ENCODE data around the gene DCLK2.

DCLK2 gene

DNA sequence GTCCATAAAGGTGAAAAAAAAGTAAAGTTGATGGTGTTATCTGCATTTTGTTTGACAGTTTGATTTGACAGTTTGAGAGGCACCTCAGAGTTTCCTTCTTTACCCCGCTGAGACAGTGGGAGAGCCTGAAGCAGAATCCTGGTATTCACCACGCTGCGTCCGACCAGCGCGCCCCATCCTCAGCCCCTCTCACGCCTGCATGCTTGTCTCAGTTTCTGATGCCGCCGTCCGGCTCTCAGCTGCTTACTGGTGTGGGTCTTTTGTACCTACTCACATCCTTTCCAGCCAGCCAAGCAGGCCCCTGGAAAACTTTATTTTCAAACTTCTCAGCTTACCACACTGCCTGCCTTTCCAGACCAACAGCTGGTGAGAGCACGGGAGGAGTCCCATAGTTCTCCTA is 175.2 kb downstream of the DCLK2 start:
- Histone ChIP-seq H3K4me3 (ENCODE audit: low read depth, low read length) (no peak overlapping the region), H3K27me3 (replicated peaks) (no peaks in the 10 kb centered on the region), H3K27ac (no peak overlapping the region), H3K36me3 (replicated peaks) (no peaks in the 10 kb centered on the region)
- in situ Hi-C loops (cut with HindIII; ENCODE audit: low pct_ligation_motif_present, low sequenced_read_pairs), result no loop called here
- DNase-seq, result no peak
- TF ChIP-seq, protein P1, sequence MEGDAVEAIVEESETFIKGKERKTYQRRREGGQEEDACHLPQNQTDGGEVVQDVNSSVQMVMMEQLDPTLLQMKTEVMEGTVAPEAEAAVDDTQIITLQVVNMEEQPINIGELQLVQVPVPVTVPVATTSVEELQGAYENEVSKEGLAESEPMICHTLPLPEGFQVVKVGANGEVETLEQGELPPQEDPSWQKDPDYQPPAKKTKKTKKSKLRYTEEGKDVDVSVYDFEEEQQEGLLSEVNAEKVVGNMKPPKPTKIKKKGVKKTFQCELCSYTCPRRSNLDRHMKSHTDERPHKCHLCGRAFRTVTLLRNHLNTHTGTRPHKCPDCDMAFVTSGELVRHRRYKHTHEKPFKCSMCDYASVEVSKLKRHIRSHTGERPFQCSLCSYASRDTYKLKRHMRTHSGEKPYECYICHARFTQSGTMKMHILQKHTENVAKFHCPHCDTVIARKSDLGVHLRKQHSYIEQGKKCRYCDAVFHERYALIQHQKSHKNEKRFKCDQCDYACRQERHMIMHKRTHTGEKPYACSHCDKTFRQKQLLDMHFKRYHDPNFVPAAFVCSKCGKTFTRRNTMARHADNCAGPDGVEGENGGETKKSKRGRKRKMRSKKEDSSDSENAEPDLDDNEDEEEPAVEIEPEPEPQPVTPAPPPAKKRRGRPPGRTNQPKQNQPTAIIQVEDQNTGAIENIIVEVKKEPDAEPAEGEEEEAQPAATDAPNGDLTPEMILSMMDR (IDR thresholded peaks at IDR 0.05; ENCODE audit: low read depth, low read length, missing control alignments), result no peak

DNA sequence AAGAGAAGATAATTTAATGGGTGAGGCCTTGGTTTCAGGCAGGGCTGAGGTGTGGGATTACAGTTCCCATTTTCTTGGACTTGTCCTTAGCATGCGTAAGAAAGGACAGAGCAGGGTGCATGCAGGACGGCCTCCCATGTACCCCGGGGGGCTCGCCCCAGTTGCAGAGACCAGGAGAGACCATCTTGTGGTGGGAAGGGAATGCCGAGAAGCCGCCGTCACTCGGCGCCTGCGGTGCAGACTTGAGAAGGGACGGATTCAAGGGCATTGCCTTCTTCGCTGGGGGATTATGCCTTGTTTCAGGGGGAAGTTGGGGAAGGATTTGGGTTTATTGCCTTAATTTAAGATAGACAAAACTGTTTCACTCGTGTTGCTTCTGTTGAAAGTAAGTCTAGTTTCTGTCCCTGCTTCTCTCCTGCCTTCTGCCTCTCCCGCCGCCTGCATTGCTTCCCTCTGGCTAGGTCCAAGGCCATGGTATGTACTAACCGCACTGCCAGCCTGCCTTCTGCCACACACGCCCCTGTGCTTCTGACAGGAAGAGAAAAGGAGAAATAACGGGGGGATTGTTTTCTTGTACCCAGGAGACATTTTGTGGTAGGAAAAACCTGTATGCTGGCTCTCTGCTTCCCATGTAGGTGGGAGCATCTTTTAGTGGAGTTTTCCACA is 175.9 kb downstream of the DCLK2 start:
- TF ChIP-seq, protein P1 (IDR thresholded peaks at IDR 0.05; ENCODE audit: low read depth, low read length, missing control alignments), result no peak
- Histone ChIP-seq H3K27ac (no peak overlapping the region), H3K36me3 (replicated peaks) (no peaks in the 10 kb centered on the region), H3K27me3 (replicated peaks) (no peaks in the 10 kb centered on the region), H3K4me3 (ENCODE audit: low read depth, low read length) (no peak overlapping the region)
- DNase-seq, result no peak
- in situ Hi-C loops (cut with HindIII; ENCODE audit: low pct_ligation_motif_present, low sequenced_read_pairs), result no loop called here

DNA sequence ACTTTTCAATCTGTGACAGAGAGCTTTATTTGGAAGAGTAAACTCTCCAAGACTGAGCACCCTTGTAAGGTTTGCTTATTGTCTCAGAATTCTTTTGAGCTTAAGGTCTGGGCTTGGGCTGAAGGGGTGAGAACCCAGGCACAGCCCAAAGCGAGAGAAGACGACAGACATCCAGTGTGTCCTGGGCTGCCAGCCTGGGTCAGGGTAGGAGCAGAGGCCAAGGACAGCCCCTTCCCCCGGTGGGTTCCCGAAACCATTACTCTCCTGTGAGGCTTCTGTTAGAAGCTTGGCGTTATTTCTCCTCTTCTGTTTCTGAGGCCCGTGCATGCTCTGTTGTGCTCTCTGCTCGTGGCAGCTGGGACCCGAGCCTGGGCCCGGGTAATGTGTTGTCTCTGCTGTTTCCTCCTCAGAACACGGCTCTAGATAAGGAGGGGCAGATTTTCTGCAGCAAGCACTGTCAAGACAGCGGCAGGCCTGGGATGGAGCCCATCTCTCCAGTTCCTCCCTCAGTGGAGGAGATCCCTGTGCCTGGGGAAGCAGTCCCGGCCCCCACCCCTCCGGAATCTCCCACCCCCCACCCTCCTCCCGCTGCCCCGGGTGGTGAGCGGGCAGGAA is 177.5 kb downstream of the DCLK2 start:
- no peaks in the 10 kb centered on the region for H3K36me3 ChIP-seq (replicated peaks)
- in situ Hi-C loops (cut with HindIII; ENCODE audit: low pct_ligation_motif_present, low sequenced_read_pairs), result no loop called here
- no peaks in the 10 kb centered on the region for H3K27me3 ChIP-seq (replicated peaks)
- TF ChIP-seq, protein P1 (IDR thresholded peaks at IDR 0.05; ENCODE audit: low read depth, low read length, missing control alignments), result no peak
- H3K27ac ChIP-seq, result no peak overlapping the region
- no peak overlapping the region for H3K4me3 ChIP-seq (ENCODE audit: low read depth, low read length)
- DNase-seq, result no peak

DNA sequence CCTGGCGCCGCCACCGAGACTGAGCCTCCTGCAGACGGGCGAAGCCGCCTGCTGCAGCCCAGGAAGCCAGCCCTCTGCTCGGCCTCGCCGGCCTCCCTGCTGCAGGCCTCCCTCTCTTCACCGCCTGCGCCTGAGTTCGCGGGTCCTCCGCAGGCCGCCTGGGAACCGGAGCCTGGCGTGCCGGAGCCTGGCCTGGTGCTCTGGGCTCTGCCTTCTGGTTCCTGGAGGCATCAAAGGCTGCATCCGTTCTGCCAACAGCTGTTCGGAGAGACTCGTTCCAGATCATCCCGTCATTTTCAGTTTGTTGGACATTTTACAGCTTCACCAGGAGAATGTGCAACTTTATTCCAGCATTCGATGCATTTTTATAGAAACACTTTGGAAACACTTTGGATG is 178.0 kb downstream of the DCLK2 start:
- in situ Hi-C loops (cut with HindIII; ENCODE audit: low pct_ligation_motif_present, low sequenced_read_pairs), result no loop called here

DNA sequence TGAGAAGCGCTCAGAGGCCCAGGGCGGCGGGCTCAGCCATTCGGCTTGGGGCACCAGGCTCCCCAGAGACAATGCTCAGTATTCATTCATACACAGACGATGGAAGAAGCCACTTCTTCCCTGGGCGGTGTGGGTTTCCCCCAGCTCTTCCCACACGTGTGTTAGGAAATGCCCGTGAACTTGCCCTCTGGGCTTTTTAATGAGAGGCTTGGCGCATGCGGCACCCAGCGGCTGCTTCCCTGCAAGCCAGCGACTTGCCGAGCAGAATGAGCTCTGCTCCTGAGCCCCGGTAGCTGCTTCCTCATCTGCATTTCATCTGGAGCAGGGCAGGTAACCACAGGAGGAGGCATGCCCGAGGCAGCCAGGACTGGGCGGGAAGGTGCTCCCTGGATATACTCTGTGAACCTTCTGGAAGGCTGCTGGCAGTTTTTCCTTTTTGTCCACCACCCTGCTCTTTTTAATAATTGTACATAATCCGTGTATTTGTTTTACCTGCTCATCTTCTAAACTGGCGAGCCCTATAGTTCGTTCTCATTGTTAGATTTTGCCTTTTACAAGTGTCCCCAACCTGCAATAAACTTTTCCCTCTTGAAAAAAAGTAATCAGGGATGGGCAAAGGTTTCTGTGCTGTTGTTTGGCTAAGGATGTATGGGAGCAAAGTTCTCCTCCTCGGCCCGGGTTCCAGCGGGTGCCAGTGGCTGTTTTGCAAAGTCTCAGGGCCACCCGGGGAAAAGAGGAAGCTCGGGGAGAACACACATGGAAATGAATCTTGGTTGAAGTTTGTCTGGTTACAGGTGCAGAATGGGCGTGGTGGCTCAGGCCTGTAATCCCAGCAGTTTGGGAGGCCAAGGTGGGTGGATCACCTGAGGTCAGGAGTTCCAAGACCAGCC is 178.8 kb downstream of the DCLK2 start:
- H3K27ac ChIP-seq, result no peak overlapping the region
- no peak for DNase-seq

More for the DNA sequence above, 178.0 kb downstream of the DCLK2 start:
- Histone ChIP-seq H3K27ac (no peak overlapping the region), H3K36me3 (replicated peaks) (no peaks in the 10 kb centered on the region), H3K27me3 (replicated peaks) (no peaks in the 10 kb centered on the region), H3K4me3 (ENCODE audit: low read depth, low read length) (no peak overlapping the region)
- DNase-seq, result no peak
- TF ChIP-seq, protein P1 (IDR thresholded peaks at IDR 0.05; ENCODE audit: low read depth, low read length, missing control alignments), result no peak

More for the DNA sequence above, 178.8 kb downstream of the DCLK2 start:
- TF ChIP-seq, protein P1 (IDR thresholded peaks at IDR 0.05; ENCODE audit: low read depth, low read length, missing control alignments), result peak; percentile 28
- H3K4me3 ChIP-seq (ENCODE audit: low read depth, low read length), result no peak overlapping the region
- no peaks in the 10 kb centered on the region for H3K27me3 ChIP-seq (replicated peaks)
- no peaks in the 10 kb centered on the region for H3K36me3 ChIP-seq (replicated peaks)
- in situ Hi-C loops (cut with HindIII; ENCODE audit: low pct_ligation_motif_present, low sequenced_read_pairs), result no loop called here
